C4-2B (cell line): ENCODE results near the gene GLI1.

Experiments
- H3K27ac ChIP-seq: fragments of 450-650 bp; 2 replicates; pipeline ENCODE4 v1.5.1; 2017
- ZFX ChIP-seq: fragments of 450-650 bp; IDR thresholded peaks from 2 replicates; pipeline ENCODE4 v1.6.1; 2017
- TF ChIP-seq, protein P1 (sequence below): fragments of 450-650 bp; conservative IDR thresholded peaks from 2 replicates; pipeline ENCODE4 v1.5.1; 2017; ENCODE audit warnings: mild to moderate bottlenecking

Gene GLI1

DNA sequence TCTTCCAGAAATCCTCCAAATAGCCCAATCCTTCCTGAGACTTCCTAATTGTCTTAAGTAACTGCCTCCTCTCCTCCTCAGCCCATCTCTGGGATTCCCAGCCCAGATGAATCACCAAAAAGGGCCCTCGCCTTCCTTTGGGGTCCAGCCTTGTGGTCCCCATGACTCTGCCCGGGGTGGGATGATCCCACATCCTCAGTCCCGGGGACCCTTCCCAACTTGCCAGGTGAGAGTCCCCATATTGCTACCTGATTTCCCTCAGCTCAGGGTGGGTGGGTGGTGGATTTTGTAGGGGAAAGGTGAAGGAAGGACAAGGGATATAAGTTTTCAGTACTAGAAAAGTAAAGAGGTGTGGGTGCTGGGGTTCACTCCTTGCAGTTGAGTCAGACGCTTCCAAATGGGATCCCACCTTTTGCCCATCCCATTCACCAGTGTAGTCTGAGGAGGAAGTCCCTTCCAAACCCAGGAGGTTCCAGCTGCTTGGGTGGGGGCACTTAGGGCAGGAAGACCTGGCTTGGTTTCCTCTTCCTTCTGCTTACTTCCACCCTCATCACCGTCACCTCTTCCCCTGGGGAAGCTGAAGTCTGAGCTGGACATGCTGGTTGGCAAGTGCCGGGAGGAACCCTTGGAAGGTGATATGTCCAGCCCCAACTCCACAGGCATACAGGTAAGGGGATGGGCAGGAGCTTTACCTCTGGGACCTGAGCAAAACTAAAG, 5.6 kb downstream of the GLI1 start:
- TF ChIP-seq, protein P1, sequence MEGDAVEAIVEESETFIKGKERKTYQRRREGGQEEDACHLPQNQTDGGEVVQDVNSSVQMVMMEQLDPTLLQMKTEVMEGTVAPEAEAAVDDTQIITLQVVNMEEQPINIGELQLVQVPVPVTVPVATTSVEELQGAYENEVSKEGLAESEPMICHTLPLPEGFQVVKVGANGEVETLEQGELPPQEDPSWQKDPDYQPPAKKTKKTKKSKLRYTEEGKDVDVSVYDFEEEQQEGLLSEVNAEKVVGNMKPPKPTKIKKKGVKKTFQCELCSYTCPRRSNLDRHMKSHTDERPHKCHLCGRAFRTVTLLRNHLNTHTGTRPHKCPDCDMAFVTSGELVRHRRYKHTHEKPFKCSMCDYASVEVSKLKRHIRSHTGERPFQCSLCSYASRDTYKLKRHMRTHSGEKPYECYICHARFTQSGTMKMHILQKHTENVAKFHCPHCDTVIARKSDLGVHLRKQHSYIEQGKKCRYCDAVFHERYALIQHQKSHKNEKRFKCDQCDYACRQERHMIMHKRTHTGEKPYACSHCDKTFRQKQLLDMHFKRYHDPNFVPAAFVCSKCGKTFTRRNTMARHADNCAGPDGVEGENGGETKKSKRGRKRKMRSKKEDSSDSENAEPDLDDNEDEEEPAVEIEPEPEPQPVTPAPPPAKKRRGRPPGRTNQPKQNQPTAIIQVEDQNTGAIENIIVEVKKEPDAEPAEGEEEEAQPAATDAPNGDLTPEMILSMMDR: no peak
- no peak for TF ChIP-seq ZFX
- no peak overlapping the region for H3K27ac ChIP-seq

DNA sequence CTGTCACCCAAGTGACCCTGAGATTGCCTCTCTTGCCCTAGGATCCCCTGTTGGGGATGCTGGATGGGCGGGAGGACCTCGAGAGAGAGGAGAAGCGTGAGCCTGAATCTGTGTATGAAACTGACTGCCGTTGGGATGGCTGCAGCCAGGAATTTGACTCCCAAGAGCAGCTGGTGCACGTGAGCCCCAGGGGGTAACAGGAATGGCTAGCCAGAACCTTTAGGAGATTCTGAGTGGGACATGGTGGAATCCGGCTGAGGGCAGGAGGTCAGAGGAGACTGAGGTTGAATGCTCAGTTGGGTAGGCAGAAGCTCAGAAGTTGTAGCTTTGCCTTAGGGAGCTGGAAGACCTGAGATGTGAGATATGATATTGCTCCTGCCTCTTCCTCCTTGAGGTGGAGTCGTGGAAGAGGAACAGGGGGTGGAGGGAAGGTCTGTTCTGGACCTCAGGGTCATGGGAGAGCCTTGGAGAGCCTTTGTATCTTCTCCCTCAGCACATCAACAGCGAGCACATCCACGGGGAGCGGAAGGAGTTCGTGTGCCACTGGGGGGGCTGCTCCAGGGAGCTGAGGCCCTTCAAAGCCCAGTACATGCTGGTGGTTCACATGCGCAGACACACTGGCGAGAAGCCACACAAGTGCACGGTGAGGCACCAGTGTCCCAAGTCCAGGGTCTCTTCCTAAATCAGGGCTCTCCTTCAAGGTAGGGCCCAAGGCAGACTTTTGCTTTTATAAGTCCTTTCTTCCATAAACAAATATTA, 6.3 kb downstream of the GLI1 start:
- TF ChIP-seq, protein P1: no peak
- TF ChIP-seq ZFX: no peak

DNA sequence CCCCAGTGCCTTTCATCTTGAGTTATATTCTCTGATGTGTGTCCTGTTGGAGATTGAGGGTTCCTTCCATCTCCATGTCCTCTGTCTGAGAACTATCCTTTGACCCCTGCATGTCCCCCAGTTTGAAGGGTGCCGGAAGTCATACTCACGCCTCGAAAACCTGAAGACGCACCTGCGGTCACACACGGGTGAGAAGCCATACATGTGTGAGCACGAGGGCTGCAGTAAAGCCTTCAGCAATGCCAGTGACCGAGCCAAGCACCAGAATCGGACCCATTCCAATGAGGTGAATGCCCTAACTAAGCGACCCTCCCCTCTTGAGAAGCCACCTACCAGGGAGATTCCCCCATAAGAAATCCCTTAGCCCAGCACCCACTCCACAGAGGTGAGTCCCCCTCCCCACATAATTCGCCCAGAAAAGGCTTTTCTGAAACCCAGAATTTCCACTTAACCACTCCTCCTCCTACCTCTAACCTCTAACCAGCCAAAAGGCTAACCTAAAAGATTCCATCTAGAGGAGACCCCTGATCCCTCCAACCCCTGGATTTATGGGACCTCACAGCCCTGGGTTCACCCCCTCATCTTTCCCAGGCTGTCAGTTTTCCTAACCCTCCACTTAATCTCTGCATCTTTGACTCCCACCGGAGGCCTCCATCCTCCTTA, 7.8 kb downstream of the GLI1 start:
- no peak overlapping the region for H3K27ac ChIP-seq
- TF ChIP-seq, protein P1: no peak
- no peak for TF ChIP-seq ZFX

More for the DNA sequence above, 6.3 kb downstream of the GLI1 start:
- H3K27ac ChIP-seq: no peak overlapping the region

DNA sequence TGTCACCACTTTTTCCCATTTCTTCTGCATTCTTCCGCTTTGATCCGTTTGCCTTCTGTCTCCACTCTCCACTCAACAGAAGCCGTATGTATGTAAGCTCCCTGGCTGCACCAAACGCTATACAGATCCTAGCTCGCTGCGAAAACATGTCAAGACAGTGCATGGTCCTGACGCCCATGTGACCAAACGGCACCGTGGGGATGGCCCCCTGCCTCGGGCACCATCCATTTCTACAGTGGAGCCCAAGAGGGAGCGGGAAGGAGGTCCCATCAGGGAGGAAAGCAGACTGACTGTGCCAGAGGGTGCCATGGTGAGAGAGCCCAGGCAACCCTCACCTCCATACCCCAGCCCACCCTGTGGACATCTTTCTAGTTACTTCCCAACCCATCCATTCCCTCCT, 8.3 kb downstream of the GLI1 start:
- no peak overlapping the region for H3K27ac ChIP-seq
- TF ChIP-seq ZFX: no peak
- TF ChIP-seq, protein P1: no peak

DNA sequence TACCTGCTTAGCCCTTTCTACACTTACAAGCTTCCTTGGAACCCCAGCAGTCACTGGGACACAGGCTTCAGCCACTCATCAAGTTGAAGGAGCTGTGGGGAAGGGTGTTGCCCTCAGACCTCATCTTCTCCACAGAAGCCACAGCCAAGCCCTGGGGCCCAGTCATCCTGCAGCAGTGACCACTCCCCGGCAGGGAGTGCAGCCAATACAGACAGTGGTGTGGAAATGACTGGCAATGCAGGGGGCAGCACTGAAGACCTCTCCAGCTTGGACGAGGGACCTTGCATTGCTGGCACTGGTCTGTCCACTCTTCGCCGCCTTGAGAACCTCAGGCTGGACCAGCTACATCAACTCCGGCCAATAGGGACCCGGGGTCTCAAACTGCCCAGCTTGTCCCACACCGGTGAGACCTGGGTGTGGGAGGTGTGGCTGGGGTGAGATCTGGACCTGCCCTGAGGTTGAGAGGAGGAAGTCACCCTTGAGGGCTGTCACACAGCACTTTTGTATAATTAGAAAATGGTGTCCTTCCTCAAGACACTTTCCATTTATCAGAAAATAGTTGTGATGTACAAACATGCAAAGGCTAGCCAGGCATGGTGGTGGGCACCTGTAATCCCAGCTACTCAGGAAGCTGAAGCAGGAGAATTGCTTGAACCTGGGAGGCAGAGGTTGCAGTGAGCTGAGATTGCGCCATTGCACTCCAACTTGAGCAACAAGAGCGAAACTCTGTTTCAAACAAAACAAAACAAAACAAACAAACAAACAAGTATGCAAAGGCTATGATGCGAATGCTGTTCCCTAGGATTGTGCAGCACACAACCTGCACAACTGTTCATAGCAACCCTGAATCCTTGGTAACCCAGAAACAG, 9.9 kb downstream of the GLI1 start:
- no peak overlapping the region for H3K27ac ChIP-seq
- TF ChIP-seq ZFX: no peak
- TF ChIP-seq, protein P1: no peak

DNA sequence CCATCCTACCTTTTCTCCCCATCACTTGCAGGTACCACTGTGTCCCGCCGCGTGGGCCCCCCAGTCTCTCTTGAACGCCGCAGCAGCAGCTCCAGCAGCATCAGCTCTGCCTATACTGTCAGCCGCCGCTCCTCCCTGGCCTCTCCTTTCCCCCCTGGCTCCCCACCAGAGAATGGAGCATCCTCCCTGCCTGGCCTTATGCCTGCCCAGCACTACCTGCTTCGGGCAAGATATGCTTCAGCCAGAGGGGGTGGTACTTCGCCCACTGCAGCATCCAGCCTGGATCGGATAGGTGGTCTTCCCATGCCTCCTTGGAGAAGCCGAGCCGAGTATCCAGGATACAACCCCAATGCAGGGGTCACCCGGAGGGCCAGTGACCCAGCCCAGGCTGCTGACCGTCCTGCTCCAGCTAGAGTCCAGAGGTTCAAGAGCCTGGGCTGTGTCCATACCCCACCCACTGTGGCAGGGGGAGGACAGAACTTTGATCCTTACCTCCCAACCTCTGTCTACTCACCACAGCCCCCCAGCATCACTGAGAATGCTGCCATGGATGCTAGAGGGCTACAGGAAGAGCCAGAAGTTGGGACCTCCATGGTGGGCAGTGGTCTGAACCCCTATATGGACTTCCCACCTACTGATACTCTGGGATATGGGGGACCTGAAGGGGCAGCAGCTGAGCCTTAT, 10.8 kb downstream of the GLI1 start:
- TF ChIP-seq, protein P1: no peak
- TF ChIP-seq ZFX: no peak
- no peak overlapping the region for H3K27ac ChIP-seq
